ENCODE measurements around the gene CDC42.

CDC42 gene

DNA sequence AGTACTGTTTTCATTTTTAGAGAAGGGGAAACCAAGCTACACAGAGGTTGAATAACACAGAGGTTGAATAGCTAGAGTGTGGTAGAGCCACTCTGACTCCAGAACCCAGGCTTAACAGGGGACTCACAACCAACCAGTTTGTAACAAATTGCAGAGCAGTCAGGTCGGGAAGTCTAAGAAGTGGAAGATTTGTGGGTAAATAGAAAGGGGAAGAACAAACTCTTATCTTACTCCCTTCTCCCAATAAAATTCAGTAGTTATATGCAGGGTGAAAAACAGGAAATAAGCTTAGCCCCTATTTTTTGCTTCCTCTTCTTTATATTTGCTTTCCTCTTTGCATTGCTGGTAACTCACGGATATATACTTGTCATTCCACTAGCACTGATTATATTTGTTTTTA lies 23.2 kb downstream of the CDC42 start:
- no peak for TF ChIP-seq ZBTB7A (IDR thresholded peaks at IDR 0.05; ENCODE audit: low read depth)
- no peak for TF ChIP-seq CREB1 (IDR thresholded peaks at IDR 0.05; ENCODE audit: low read depth)
- TF ChIP-seq, protein P1, sequence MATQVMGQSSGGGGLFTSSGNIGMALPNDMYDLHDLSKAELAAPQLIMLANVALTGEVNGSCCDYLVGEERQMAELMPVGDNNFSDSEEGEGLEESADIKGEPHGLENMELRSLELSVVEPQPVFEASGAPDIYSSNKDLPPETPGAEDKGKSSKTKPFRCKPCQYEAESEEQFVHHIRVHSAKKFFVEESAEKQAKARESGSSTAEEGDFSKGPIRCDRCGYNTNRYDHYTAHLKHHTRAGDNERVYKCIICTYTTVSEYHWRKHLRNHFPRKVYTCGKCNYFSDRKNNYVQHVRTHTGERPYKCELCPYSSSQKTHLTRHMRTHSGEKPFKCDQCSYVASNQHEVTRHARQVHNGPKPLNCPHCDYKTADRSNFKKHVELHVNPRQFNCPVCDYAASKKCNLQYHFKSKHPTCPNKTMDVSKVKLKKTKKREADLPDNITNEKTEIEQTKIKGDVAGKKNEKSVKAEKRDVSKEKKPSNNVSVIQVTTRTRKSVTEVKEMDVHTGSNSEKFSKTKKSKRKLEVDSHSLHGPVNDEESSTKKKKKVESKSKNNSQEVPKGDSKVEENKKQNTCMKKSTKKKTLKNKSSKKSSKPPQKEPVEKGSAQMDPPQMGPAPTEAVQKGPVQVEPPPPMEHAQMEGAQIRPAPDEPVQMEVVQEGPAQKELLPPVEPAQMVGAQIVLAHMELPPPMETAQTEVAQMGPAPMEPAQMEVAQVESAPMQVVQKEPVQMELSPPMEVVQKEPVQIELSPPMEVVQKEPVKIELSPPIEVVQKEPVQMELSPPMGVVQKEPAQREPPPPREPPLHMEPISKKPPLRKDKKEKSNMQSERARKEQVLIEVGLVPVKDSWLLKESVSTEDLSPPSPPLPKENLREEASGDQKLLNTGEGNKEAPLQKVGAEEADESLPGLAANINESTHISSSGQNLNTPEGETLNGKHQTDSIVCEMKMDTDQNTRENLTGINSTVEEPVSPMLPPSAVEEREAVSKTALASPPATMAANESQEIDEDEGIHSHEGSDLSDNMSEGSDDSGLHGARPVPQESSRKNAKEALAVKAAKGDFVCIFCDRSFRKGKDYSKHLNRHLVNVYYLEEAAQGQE (IDR thresholded peaks at IDR 0.05; ENCODE audit: low read depth) = no peak
- no peak for TF ChIP-seq CEBPB (IDR thresholded peaks at IDR 0.05)
- TF ChIP-seq, protein P2, sequence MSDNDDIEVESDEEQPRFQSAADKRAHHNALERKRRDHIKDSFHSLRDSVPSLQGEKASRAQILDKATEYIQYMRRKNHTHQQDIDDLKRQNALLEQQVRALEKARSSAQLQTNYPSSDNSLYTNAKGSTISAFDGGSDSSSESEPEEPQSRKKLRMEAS (IDR thresholded peaks at IDR 0.05) = no peak

DNA sequence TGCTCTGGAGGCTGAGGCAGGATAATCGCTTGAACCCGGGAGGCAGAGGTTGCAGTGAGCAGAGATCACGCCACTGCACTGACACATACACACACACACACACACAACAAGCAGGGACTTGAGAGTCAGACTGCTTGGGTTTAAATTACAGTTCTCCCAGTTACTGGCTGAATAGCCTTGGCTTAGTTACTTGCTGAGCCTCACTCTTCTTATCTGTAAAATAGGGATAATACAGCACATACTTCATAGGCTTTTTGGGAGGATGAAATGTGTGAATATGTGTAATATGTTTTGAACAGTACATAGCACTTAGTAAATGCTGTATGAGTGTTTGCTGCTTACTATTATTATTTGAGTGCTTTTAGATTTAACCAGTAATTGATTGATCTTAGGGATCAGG lies 23.8 kb downstream of the CDC42 start:
- TF ChIP-seq TAF1 (IDR thresholded peaks at IDR 0.05; ENCODE audit: low read depth) = no peak
- TF ChIP-seq ZBTB7A (IDR thresholded peaks at IDR 0.05; ENCODE audit: low read depth) = no peak

DNA sequence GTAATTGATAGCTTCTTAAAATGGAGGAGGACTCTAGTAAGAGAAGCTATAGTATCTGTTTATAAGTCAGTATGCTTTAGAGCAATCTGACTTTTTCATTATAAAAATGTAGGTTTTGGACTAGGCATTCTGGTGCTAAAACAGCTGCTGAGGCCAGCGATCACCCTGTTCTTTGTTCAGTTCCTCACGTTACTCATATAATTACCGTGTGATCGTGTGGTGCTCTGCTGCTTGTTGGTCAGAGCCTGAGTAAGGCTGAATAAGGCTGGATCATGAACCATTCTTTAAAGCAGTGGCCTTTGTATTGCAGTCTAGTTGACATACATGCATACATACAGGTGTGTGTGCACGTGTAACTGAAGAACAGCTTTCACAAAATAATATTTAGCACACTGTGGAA lies 25.2 kb downstream of the CDC42 start:
- no peak for TF ChIP-seq TCF12 (IDR thresholded peaks at IDR 0.05; ENCODE audit: low read depth)
- TF ChIP-seq, protein P1 (IDR thresholded peaks at IDR 0.05; ENCODE audit: low read depth) = no peak
- no peak for TF ChIP-seq CEBPB (IDR thresholded peaks at IDR 0.05)
- TF ChIP-seq ZBTB7A (IDR thresholded peaks at IDR 0.05; ENCODE audit: low read depth) = no peak
- TF ChIP-seq, protein P3, sequence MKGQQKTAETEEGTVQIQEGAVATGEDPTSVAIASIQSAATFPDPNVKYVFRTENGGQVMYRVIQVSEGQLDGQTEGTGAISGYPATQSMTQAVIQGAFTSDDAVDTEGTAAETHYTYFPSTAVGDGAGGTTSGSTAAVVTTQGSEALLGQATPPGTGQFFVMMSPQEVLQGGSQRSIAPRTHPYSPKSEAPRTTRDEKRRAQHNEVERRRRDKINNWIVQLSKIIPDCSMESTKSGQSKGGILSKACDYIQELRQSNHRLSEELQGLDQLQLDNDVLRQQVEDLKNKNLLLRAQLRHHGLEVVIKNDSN (IDR thresholded peaks at IDR 0.05) = no peak
- TF ChIP-seq RAD21 (IDR thresholded peaks at IDR 0.05; ENCODE audit: low read depth) = no peak
- TF ChIP-seq EP300 (IDR thresholded peaks at IDR 0.05; ENCODE audit: borderline replicate concordance) = no peak
- TF ChIP-seq, protein P2 (IDR thresholded peaks at IDR 0.05) = no peak
- no peak for TF ChIP-seq TEAD4 (IDR thresholded peaks at IDR 0.05)
- no peak for TF ChIP-seq TAF1 (IDR thresholded peaks at IDR 0.05; ENCODE audit: low read depth)
- TF ChIP-seq EGR1 (IDR thresholded peaks at IDR 0.05) = no peak
- TF ChIP-seq NFIC (IDR thresholded peaks at IDR 0.05) = no peak
- no peak for TF ChIP-seq YY1 (IDR thresholded peaks at IDR 0.05; ENCODE audit: low read depth)
- no peak for TF ChIP-seq FOXM1 (IDR thresholded peaks at IDR 0.05; ENCODE audit: borderline replicate concordance, low read depth)
- TF ChIP-seq CREB1 (IDR thresholded peaks at IDR 0.05; ENCODE audit: low read depth) = no peak

DNA sequence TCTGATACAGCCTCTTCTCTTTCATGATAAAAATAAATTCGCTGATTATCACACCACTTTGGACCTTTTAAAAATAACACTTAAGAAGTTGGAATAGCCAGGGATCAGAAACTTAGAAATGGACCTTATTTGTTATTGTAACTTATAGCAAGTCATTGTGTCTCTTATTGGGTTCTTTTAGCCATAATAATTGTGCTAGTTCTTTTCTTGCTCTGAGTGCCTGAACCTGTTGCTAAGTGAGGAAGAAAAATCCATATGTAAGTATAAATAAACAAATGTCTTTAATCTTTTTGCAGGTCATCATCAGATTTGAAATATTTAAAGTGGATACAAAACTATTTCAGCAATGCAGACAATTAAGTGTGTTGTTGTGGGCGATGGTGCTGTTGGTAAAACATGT lies 25.6 kb downstream of the CDC42 start:
- TF ChIP-seq ZBTB7A (IDR thresholded peaks at IDR 0.05; ENCODE audit: low read depth) (no peak), NFIC (IDR thresholded peaks at IDR 0.05) (no peak), EP300 (IDR thresholded peaks at IDR 0.05; ENCODE audit: borderline replicate concordance) (no peak), TEAD4 (IDR thresholded peaks at IDR 0.05) (no peak), TAF1 (IDR thresholded peaks at IDR 0.05; ENCODE audit: low read depth) (no peak), TCF12 (IDR thresholded peaks at IDR 0.05; ENCODE audit: low read depth) (no peak), CREB1 (IDR thresholded peaks at IDR 0.05; ENCODE audit: low read depth) (no peak), YY1 (IDR thresholded peaks at IDR 0.05; ENCODE audit: low read depth) (no peak), CEBPB (IDR thresholded peaks at IDR 0.05) (no peak), RAD21 (IDR thresholded peaks at IDR 0.05; ENCODE audit: low read depth) (no peak)
- TF ChIP-seq, protein P1 (IDR thresholded peaks at IDR 0.05; ENCODE audit: low read depth) = no peak
- TF ChIP-seq, protein P3 (IDR thresholded peaks at IDR 0.05) = no peak

DNA sequence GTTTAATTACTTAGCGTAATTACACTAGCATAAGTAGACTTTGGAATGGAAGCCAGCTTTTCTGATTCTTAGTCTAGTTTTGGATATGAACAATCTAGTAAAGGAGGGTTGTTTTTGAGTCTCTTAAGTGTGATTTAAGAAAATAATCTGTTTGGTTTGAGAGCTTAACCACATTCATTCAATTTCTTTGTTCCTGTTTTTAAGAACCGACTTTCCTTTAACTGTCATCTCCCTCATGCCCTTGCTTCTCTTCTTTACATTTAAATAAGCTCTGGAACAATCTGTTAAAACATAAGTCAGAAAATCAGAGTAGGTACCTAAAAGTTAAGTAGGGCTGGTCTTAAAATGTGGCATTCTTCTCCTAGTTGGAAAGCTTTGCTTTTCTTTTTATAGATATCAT lies 27.7 kb downstream of the CDC42 start:
- TF ChIP-seq NFIC (IDR thresholded peaks at IDR 0.05) (no peak), TCF12 (IDR thresholded peaks at IDR 0.05; ENCODE audit: low read depth) (no peak), EP300 (IDR thresholded peaks at IDR 0.05; ENCODE audit: borderline replicate concordance) (no peak), TAF1 (IDR thresholded peaks at IDR 0.05; ENCODE audit: low read depth) (no peak), TEAD4 (IDR thresholded peaks at IDR 0.05) (no peak), CREB1 (IDR thresholded peaks at IDR 0.05; ENCODE audit: low read depth) (no peak), FOXM1 (IDR thresholded peaks at IDR 0.05; ENCODE audit: borderline replicate concordance, low read depth) (no peak), EGR1 (IDR thresholded peaks at IDR 0.05) (no peak)
- TF ChIP-seq, protein P1 (IDR thresholded peaks at IDR 0.05; ENCODE audit: low read depth) = no peak

All from Ishikawa (cell line).